SK-N-SH treated with all-trans-retinoic acid at 6 μM for 48 hours (cell line): Measurements from ENCODE around the gene CHST15.

ENCODE experiments used
- CREB5 ChIP-seq: fragments of 250-450 bp; sonication (Bioruptor Pico); IDR thresholded peaks from 2 replicates; pipeline ENCODE4 v1.5.1; 2020; ENCODE audit warnings: low read depth, mild to moderate bottlenecking, moderate library complexity
- PATZ1 ChIP-seq: fragments of 250-450 bp; sonication (Bioruptor Pico); IDR thresholded peaks from 2 replicates; pipeline ENCODE4 v1.8.0; 2020; ENCODE audit warnings: mild to moderate bottlenecking, moderate library complexity, borderline replicate concordance
- RARB ChIP-seq: fragments of 250-450 bp; sonication (Bioruptor Pico); IDR thresholded peaks from 2 replicates; pipeline ENCODE4 v1.8.0; 2021; ENCODE audit warnings: mild to moderate bottlenecking, moderate library complexity

GRCh38 chr10:123974406-123974805 lies 119.0 kb downstream of the CHST15 start:
- TF ChIP-seq PATZ1 (CRISPR knock-in tag) (no peak), CREB5 (CRISPR knock-in tag) (no peak), RARB (no peak)
